ENCODE results near the gene PIN1. TPM values are rescaled to one million over a fixed set of nuclear protein-coding genes. Genes with fewer than 3 reads are reported as not detected.

Gene PIN1
- polyA plus RNA-seq, 3 donors: 67.4 to 79.8 (median 68.3) TPM

- no peak overlapping the region for H3K4me3 Mint-ChIP-seq
- H3K9me3 Mint-ChIP-seq: peaks cover 0 to 3% (median 0%) of the 10 kb centered on the region in 7 donors
Measured at GRCh38 chr19:9891609-9892373, 56.7 kb downstream of the PIN1 start.

More at GRCh38 chr19:9891609-9892373, 56.7 kb downstream of the PIN1 start:
- Histone ChIP-seq H3K27ac (ENCODE audit: low read depth in 1 of 2, low read length in 2 of 2) (no peak overlapping the region), H3K4me1 (ENCODE audit: control insufficient read depth in 1 of 2, insufficient read depth in 2 of 2, low read length in 2 of 2) (no peaks in the 10 kb centered on the region), H4K20me1 (ENCODE audit: insufficient read depth, low read length) (no peaks in the 10 kb centered on the region), H3K79me2 (ENCODE audit: insufficient read depth, low read length) (no peaks in the 10 kb centered on the region), H3K27me3 (ENCODE audit: control insufficient read depth in 2 of 2, insufficient read depth in 2 of 2, low read length in 2 of 2) (no peaks in the 10 kb centered on the region), H3K9me3 (replicated peaks in 1 of 2; ENCODE audit: control insufficient read depth in 1 of 2, insufficient read depth in 1 of 2, low read length in 2 of 2) (no peaks in the 10 kb centered on the region), H3K4me3 (replicated peaks in 1 of 3; ENCODE audit: low read depth in 2 of 3, low read length in 3 of 3) (no peak overlapping the region), H2AFZ (ENCODE audit: insufficient read depth, low read depth, low read length, poor library complexity, severe bottlenecking) (no peak overlapping the region), H3K36me3 (replicated peaks in 1 of 2; ENCODE audit: control insufficient read depth in 1 of 2, insufficient read depth in 2 of 2, low read length in 2 of 2) (no peaks in the 10 kb centered on the region), H3K9ac (ENCODE audit: insufficient read depth, low read length, poor library complexity, severe bottlenecking) (no peak overlapping the region), H3K4me2 (replicated peaks; ENCODE audit: extremely low read depth, low read length, poor library complexity, severe bottlenecking) (no peak overlapping the region)
- WGBS (ENCODE audit: insufficient coverage): 81% methylated on average over 6 of the region's 6 CpGs
- Mint-ChIP-seq H3K27ac (peak overlapping the region in 1 of 7 donors; percentile 73), H3K36me3 (no peaks in the 10 kb centered on the region), H3K27me3 (ENCODE audit: low read depth in 3 of 3) (peaks cover 1 to 10% (median 3%) of the 10 kb centered on the region in 3 donors), H3K4me1 (no peaks in the 10 kb centered on the region)
- DNase-seq: no peak
- intact Hi-C loops (cut with micrococcal nuclease): no loop called here
- no peak for TF ChIP-seq CTCF (IDR thresholded peaks at IDR 0.05)

Small RNA genes within 50 kb of the gene (small RNA-seq; reads per million reads assigned to genes)
- not detected for gene RF00156 (ENCODE audit: insufficient read length, low read depth)

Other genes starting within 250 kb of the PIN1 start
- 10 to 100 TPM; 11.0 to 14.3 (median 12.5) TPM for gene ZNF561, start 214.1 kb upstream of the PIN1 start, polyA plus RNA-seq
- 1 to 10 TPM; 3.3 to 7.9 (median 5.1) TPM for gene ZNF562, start 160.2 kb upstream of the PIN1 start, polyA plus RNA-seq
- 1 to 10 TPM; 2.5 to 6.9 (median 6.5) TPM for gene ZNF846, start 66.6 kb upstream of the PIN1 start, polyA plus RNA-seq
- 10 to 100 TPM in 1 of 3 donors, 1 to 10 TPM in 2; 6.6 to 49.8 (median 8.1) TPM for gene FBXL12, start 16.2 kb upstream of the PIN1 start, polyA plus RNA-seq
- gene UBL5, start 7.4 kb upstream of the PIN1 start, polyA plus RNA-seq: 100 to 1,000 TPM; 713 to 783 (median 728) TPM
- gene OLFM2, start 101.2 kb downstream of the PIN1 start, polyA plus RNA-seq: not detected
- not detected for gene COL5A3, start 175.2 kb downstream of the PIN1 start, polyA plus RNA-seq
- gene RDH8, start 178.2 kb downstream of the PIN1 start, polyA plus RNA-seq: not detected

Data from CD14-positive monocyte (primary cell).